ENCODE results near the gene VSIG10.
"Not testable (repeated sequence)": the region's sequence is repeated elsewhere in the genome, so short reads cannot be mapped to it uniquely, and the experiment has no call there.

The VSIG10 gene

DNA sequence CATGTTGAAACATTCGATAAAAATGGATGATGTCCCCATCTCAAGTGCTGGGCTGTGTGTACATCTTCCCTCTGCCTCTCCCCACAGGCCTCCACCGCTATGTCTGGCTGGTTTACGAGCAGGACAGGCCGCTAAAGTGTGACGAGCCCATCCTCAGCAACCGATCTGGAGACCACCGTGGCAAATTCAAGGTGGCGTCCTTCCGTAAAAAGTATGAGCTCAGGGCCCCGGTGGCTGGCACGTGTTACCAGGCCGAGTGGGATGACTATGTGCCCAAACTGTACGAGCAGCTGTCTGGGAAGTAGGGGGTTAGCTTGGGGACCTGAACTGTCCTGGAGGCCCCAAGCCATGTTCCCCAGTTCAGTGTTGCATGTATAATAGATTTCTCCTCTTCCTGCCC, 40.7 kb upstream of the VSIG10 start:
- DNase-seq (ENCODE audit: low read depth): no peak
- no peak overlapping the region for H3K4me3 ChIP-seq (ENCODE audit: low read length)
- TF ChIP-seq, protein P1, sequence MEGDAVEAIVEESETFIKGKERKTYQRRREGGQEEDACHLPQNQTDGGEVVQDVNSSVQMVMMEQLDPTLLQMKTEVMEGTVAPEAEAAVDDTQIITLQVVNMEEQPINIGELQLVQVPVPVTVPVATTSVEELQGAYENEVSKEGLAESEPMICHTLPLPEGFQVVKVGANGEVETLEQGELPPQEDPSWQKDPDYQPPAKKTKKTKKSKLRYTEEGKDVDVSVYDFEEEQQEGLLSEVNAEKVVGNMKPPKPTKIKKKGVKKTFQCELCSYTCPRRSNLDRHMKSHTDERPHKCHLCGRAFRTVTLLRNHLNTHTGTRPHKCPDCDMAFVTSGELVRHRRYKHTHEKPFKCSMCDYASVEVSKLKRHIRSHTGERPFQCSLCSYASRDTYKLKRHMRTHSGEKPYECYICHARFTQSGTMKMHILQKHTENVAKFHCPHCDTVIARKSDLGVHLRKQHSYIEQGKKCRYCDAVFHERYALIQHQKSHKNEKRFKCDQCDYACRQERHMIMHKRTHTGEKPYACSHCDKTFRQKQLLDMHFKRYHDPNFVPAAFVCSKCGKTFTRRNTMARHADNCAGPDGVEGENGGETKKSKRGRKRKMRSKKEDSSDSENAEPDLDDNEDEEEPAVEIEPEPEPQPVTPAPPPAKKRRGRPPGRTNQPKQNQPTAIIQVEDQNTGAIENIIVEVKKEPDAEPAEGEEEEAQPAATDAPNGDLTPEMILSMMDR (conservative IDR thresholded peaks at IDR 0.05; ENCODE audit: low read length): no peak

DNA sequence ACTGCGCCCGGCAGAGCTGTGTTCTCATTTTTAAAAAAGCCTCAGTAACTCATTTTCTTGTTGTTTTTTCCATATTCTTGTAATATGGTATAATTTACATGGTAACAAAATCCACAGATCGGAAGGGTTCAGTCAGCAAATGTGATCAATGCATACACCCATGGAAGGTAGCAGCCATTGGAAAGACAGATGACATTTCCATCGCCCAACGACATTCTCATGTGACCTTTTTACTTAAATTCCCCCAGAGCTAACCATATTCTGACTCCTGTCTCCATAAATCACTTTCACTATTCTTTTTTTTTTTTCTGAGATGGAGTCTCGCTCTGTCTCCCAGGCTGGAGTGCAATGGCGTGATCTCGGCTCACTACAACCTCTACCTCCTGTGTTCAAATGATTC, 37.0 kb upstream of the VSIG10 start:
- no peak overlapping the region for H3K4me3 ChIP-seq (ENCODE audit: low read length)
- TF ChIP-seq, protein P1 (conservative IDR thresholded peaks at IDR 0.05; ENCODE audit: low read length): no peak
- DNase-seq (ENCODE audit: low read depth): no peak

DNA sequence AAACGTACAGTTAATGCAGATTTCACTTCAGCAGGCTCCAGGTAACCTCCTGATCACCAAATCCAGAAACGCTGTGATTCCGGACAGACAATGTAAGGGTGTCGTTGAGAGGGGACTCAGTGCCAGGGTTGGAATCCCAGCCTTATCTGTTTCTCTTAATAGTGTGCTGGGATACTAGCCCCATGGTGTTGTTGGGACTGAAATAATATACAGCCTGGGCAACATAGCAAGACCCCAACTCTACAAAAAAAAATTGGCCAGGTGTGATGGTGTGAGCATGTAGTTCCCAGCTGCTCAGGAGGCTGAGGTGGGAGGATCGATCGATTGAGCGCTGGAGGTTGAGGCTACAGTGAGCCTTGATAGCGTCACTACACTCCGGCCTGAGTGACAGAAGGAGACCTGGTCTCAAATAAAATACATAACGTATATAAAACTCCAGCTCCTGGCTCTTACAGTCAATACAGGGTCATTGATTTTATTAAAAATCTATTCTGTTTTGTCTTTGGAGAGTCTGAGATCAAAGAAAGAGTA, 33.4 kb upstream of the VSIG10 start:
- TF ChIP-seq, protein P1 (conservative IDR thresholded peaks at IDR 0.05; ENCODE audit: low read length): no peak
- peak overlapping the region; percentile 85 for H3K4me3 ChIP-seq (ENCODE audit: low read length)
- DNase-seq (ENCODE audit: low read depth): no peak

DNA sequence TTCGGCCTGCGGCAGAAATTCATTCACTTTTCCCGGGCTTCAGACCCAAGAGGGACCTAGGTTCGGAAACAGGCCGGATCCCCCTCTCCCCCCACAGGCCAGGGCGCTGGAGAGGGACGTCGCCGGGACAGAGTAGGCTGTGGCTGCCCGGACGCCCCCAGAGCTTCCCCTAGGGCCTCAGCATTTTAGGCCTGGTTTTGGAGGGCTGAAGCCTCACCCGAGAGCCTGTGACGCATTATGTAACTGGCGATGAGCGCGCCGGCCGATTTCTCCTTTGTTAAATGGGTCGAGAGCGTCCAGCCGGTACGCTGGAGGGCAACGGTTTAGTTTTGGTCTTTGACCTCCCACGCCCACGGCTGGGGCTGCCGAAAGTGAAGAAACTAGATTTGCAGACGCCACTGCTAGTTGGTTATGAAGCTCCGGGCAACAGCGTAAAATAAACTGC, 32.8 kb upstream of the VSIG10 start:
- H3K4me3 ChIP-seq (ENCODE audit: low read length): peak overlapping the region; percentile 85
- TF ChIP-seq, protein P1 (conservative IDR thresholded peaks at IDR 0.05; ENCODE audit: low read length): no peak
- peak; percentile 45 for DNase-seq (ENCODE audit: low read depth)

DNA sequence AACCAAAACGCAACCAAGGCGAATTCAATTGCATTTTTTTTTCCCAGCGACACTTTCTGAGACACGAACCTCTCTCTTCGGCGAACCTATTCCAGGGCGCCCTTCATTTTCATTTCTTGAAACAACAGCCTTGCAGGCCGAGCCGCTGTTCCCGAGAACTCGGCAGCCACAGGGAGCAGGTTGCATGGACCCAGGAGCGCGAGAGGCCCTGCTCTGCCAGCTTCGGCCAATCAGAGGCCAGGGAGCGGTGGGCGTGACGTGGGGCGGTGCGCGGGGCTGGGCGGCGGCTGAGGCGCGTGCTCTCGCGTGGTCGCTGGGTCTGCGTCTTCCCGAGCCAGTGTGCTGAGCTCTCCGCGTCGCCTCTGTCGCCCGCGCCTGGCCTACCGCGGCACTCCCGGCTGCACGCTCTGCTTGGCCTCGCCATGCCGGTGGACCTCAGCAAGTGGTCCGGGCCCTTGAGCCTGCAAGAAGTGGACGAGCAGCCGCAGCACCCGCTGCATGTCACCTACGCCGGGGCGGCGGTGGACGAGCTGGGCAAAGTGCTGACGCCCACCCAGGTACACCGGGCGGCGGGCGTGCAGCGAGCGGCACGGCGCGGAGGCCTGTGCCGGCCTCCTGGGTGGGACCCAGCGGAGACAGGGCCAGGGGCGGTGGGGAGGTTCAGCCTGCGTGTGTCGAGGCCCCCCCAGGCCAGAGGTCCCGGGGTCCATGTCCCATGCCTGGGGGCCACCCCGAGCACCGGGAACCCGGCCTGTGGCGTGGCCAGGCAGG, 32.2 kb upstream of the VSIG10 start, which contains the start of gene PEBP1:
TSS of gene PEBP1 (plus strand) at position 337 of the 771 bp plus-strand sequence. CDS start at position 423, 86 bp downstream.
- TF ChIP-seq, protein P1 (conservative IDR thresholded peaks at IDR 0.05; ENCODE audit: low read length): no peak
- DNase-seq (ENCODE audit: low read depth): peak; percentile 92

DNA sequence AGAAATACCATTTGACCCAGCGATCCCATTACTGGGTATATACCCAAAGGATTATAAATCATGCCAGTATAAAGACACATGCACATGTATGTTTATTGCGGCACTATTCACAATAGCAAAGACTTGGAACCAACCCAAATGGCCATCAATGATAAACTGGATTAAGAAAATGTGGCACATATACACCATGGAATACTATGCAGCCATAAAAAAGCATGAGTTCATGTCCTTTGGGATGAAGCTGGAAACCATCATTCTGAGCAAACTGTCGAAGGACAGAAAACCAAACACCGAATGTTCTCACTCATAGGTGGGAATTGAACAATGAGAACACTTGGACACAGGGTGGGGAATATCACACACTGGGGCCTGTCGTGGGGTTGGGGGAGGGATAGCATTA, 25.6 kb upstream of the VSIG10 start:
- not testable (repeated sequence) for DNase-seq (ENCODE audit: low read depth); H3K4me3 ChIP-seq (ENCODE audit: low read length)

More for the DNA sequence above, 32.2 kb upstream of the VSIG10 start, which contains the start of gene PEBP1:
- H3K4me3 ChIP-seq (ENCODE audit: low read length): peak within 1 kb of the TSS; percentile 85

DNA sequence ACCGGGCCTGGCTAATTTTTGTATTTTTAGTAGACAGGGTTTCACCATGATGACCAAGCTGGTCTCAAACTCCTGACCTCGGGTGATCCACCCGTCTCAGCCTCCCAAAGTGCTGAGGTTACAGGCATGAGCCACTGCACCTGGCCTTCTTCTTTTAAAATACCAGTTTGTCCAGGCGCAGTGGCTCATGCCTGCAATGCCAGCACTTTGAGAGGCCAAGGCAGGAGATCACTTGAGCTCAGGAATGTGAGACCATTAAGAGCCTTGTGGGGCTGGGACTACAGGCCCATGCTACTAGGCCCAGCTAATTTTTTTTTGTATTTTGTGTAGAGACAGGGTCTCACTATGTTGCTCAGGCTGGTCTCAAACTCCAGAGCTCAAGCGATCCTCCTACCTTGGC, 24.1 kb upstream of the VSIG10 start:
- DNase-seq (ENCODE audit: low read depth): no peak

More for the DNA sequence above, 24.1 kb upstream of the VSIG10 start:
- TF ChIP-seq, protein P1 (conservative IDR thresholded peaks at IDR 0.05; ENCODE audit: low read length): no peak
- no peak overlapping the region for H3K4me3 ChIP-seq (ENCODE audit: low read length)
